ENCODE data around the gene TESK2. TPM values are rescaled to one million over a fixed set of nuclear protein-coding genes. Genes with fewer than 3 reads are reported as not detected.
A peak's percentile ranks its signal among the peaks of the same experiment; 100 is the strongest.
"Not testable (repeated sequence)": the region's sequence is repeated elsewhere in the genome, so short reads cannot be mapped to it uniquely, and the experiment has no call there.

The TESK2 gene
- total RNA-seq, 1 experiment from 2014 or later = 1.4 TPM

DNA sequence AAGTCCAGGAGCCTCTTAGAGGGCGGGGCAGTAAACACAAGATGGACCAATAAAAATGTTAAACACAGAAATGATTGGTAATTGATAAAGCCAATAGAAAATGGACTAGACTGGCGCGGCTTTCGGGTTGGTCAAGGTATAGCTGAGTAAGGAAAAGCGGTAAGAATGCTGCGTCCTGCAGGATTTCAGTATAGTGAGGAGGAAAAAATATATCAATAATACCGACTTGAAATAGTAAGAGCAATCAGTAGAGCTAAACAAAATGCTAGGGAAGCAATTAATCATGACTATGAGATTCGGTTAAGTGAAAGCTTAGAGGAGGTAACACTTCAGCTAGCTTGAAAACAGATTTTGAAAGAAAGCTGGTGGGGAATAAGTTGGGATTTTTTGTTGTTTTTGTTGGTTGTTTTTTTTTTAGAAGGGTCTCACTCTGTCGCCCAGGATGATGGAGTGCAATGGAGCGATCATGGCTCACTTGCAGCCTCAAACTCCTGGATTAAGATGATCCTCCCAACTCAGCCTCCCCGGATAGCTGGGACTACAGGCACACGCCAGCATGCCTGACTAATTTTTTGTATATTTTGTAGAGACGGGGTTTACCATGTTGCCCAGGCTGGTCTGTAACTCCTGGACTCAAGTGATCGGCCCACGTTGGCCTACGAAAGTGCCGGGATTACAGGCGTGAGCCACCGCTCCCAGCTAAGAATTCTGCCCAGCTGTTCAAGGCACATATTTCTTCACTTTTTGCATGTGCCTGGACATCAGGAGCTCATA, 711 bp upstream of the TESK2 start:
- Mint-ChIP-seq H3K27me3 (ENCODE audit: insufficient read depth, unreplicated experiment) (no peaks in the 10 kb centered on the region), H3K4me1 (ENCODE audit: insufficient read depth, unreplicated experiment) (peaks cover 5% of the 10 kb centered on the region), H3K9me3 (ENCODE audit: unreplicated experiment) (no peaks in the 10 kb centered on the region), H3K4me3 (ENCODE audit: unreplicated experiment) (no peak overlapping the region), H3K36me3 (ENCODE audit: insufficient read depth, unreplicated experiment) (peaks cover 14% of the 10 kb centered on the region), H3K27ac (ENCODE audit: low read depth, unreplicated experiment) (no peak overlapping the region)
- BruUV-seq (replicated peaks) = no TSS peak
- no peak for DNase-seq (ENCODE audit: unreplicated experiment)
- ChIA-PET CTCF (interaction anchor here (0.6 to 10.7 kb wide), 19 partner anchors 31 to 838 kb away, joined by 3 to 303 read pairs (median 6); partner anchors contain the start of genes HECTD3, MUTYH, TOE1 and UROD), POLR2A (interaction anchor here (0.6 to 5.2 kb wide), 24 partner anchors 8 to 770 kb away, joined by 3 to 47 read pairs (median 5); partner anchors contain the start of genes AKR1A1, CCDC163, EIF2B3 and HECTD3)
- TF ChIP-seq CTCF (IDR thresholded peaks at IDR 0.05; ENCODE audit: unreplicated experiment) = no peak
- intact Hi-C loops (cut with micrococcal nuclease) = loop anchor here (2.0 to 5.0 kb wide), 2 partner anchors 189 to 759 kb away; partner anchors contain the start of gene RNU5D-1

DNA sequence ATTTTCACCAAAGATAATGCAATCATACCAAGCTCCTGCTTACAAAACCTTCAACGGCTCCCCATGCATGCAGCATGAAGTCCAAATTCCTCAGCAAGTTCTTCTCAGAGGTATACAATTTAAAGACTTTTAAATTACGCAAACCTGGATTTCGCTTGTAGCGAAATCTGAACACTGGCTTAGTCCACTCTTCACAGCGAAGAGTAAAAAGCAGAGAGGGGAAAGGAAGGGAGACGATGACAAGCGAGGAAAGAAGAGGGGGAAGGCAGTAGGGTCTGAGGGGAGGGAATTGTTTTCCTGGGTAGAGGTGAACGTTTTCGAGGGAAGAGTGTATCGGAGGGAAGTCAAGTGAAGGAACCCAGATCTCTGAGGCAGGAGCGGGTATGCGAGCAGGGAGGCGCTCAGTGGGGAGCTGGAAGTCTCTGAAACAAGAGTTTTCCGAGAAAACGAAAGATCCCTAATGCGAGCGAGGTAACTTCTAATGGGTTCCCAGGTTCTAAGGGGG, 790 bp downstream of the TESK2 start:
- no peak overlapping the region for H3K4me3 Mint-ChIP-seq (ENCODE audit: unreplicated experiment)
- no TSS peak for BruUV-seq (replicated peaks)
- peaks cover 14% of the 10 kb centered on the region for H3K36me3 Mint-ChIP-seq (ENCODE audit: insufficient read depth, unreplicated experiment)
- no peak for TF ChIP-seq CTCF (IDR thresholded peaks at IDR 0.05; ENCODE audit: unreplicated experiment)
- ChIA-PET CTCF (interaction anchor here (0.7 to 10.7 kb wide), 7 partner anchors 9 to 644 kb away, joined by 3 to 303 read pairs (median 27); partner anchors contain the start of genes CCDC163, MMACHC, MUTYH and TOE1), POLR2A (interaction anchor here (0.7 to 5.2 kb wide), 22 partner anchors 9 to 478 kb away, joined by 3 to 47 read pairs (median 6); partner anchors contain the start of genes AKR1A1, CCDC163, HECTD3 and MMACHC)
- peaks cover 5% of the 10 kb centered on the region for H3K4me1 Mint-ChIP-seq (ENCODE audit: insufficient read depth, unreplicated experiment)
- no peaks in the 10 kb centered on the region for H3K9me3 Mint-ChIP-seq (ENCODE audit: unreplicated experiment)
- peak; percentile 13 for DNase-seq (ENCODE audit: unreplicated experiment)
- H3K27me3 Mint-ChIP-seq (ENCODE audit: insufficient read depth, unreplicated experiment) = no peaks in the 10 kb centered on the region
- H3K27ac Mint-ChIP-seq (ENCODE audit: low read depth, unreplicated experiment) = no peak overlapping the region
- intact Hi-C loops (cut with micrococcal nuclease) = loop anchor here (2.0 to 5.0 kb wide), 2 partner anchors 187 to 758 kb away; partner anchors contain the start of gene RNU5D-1

GRCh38 chr1:45489379-45489778, 1.6 kb downstream of the TESK2 start:
- not testable (repeated sequence) for DNase-seq (ENCODE audit: unreplicated experiment)

DNA sequence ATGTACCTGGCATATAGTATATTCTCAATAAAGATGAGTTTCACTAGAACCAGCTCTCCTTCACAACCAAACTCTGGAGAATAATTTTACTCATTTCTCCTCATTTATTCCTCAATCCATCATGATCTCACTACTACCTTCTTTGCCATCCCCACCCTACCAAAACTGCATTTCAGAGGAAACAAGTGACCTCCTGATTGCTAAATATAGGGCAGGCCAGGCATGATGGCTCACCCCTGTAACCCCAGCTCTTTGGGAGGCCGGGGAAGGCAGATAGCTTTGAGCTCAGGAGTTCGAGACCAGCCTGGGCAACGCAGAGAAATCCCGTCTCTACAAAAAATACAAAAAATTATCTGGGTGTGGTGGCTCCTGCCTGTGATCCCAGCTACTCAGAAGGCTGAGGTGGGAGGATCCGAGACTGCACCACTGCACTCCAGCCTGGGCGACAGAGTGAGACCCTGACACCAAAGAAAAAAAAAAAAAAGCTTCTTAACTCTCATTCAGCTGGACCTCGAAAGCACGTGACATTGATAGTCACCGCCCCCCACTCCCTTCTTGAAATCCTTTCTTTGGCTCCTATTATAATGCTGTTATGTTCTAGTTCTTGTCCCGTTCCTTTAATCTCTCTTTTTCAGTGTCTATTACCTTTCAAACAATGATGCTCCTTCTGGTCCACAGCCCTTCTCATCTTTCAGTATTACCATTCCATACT, 2.1 kb downstream of the TESK2 start:
- intact Hi-C loops (cut with micrococcal nuclease) = no loop called here
- Mint-ChIP-seq H3K9me3 (ENCODE audit: unreplicated experiment) (no peaks in the 10 kb centered on the region), H3K27ac (ENCODE audit: low read depth, unreplicated experiment) (no peak overlapping the region), H3K27me3 (ENCODE audit: insufficient read depth, unreplicated experiment) (no peaks in the 10 kb centered on the region), H3K4me1 (ENCODE audit: insufficient read depth, unreplicated experiment) (peaks cover 5% of the 10 kb centered on the region), H3K4me3 (ENCODE audit: unreplicated experiment) (no peak overlapping the region), H3K36me3 (ENCODE audit: insufficient read depth, unreplicated experiment) (peaks cover 5% of the 10 kb centered on the region)
- BruUV-seq (replicated peaks) = no TSS peak
- CTCF ChIA-PET = interaction anchor here (0.6 to 10.7 kb wide), 5 partner anchors 13 to 1304 kb away, joined by 3 to 303 read pairs (median 4); no protein-coding TSS in a partner anchor
- POLR2A ChIA-PET = interaction anchor here (0.7 to 5.2 kb wide), 8 partner anchors 13 to 705 kb away, joined by 3 to 47 read pairs (median 4); partner anchors contain the start of genes HECTD3, MUTYH, TOE1 and UROD
- TF ChIP-seq CTCF (IDR thresholded peaks at IDR 0.05; ENCODE audit: unreplicated experiment) = no peak
- no peak for DNase-seq (ENCODE audit: unreplicated experiment)

More at GRCh38 chr1:45489379-45489778, 1.6 kb downstream of the TESK2 start:
- H3K27me3 Mint-ChIP-seq (ENCODE audit: insufficient read depth, unreplicated experiment); H3K4me1 Mint-ChIP-seq (ENCODE audit: insufficient read depth, unreplicated experiment); H3K27ac Mint-ChIP-seq (ENCODE audit: low read depth, unreplicated experiment); H3K4me3 Mint-ChIP-seq (ENCODE audit: unreplicated experiment); intact Hi-C loops (cut with micrococcal nuclease); H3K9me3 Mint-ChIP-seq (ENCODE audit: unreplicated experiment); H3K36me3 Mint-ChIP-seq (ENCODE audit: insufficient read depth, unreplicated experiment); BruUV-seq (replicated peaks): not testable (repeated sequence)
- POLR2A ChIA-PET = interaction anchor here (0.7 to 5.2 kb wide), 14 partner anchors 10 to 705 kb away, joined by 3 to 47 read pairs (median 6); partner anchors contain the start of genes AKR1A1, CCDC163, HECTD3 and MMACHC
- CTCF ChIA-PET = interaction anchor here (0.6 to 10.7 kb wide), 7 partner anchors 10 to 1305 kb away, joined by 3 to 303 read pairs (median 4); partner anchors contain the start of genes CCDC163 and MMACHC
